Activated naive CD8-positive, alpha-beta T cell treated with anti-CD3 and anti-CD28 coated beads, Interleukin-2, amount 10 ng/mL, durations not matched to agents 7 days and 5 days (primary cell): ENCODE measurements around the gene CACNA2D1. TPM values are rescaled to one million over a fixed set of nuclear protein-coding genes. Genes with fewer than 3 reads are reported as not detected.

Experiments
- ATAC-seq: fragments of 150-1000 bp; cut with Tn5 transposase; one replicate; pipeline ENCODE4 v1.10.0; 2021; ENCODE audit warnings: low read depth, moderate library complexity
- POLR2A ChIA-PET: fragments of 350-600 bp; sonication (Branson Sonifier 250); formaldehyde crosslinking; loops from one replicate; lab custom pipeline; 2021; ENCODE audit warnings: antibody characterized with exemption; lab: Charles Lee
- DNase-seq: peaks from one replicate; pipeline ENCODE4 v3.0.0; 2021
- H3K27ac Mint-ChIP-seq: one replicate; pipeline ENCODE4 v1.8.0; 2022; ENCODE audit warnings: mild to moderate bottlenecking, mixed read lengths
- H3K27me3 Mint-ChIP-seq: one replicate; pipeline ENCODE4 v1.8.0; 2022; ENCODE audit warnings: mild to moderate bottlenecking, moderate library complexity, mixed read lengths
- H3K36me3 Mint-ChIP-seq: one replicate; pipeline ENCODE4 v1.8.0; 2021; ENCODE audit warnings: mild to moderate bottlenecking, mixed read lengths
- H3K4me1 Mint-ChIP-seq: one replicate; pipeline ENCODE4 v1.8.0; 2021; ENCODE audit warnings: mixed read lengths
- H3K4me3 Mint-ChIP-seq: one replicate; pipeline ENCODE4 v1.8.0; 2022; ENCODE audit warnings: mild to moderate bottlenecking, moderate library complexity, mixed read lengths
- H3K9me3 Mint-ChIP-seq: one replicate; pipeline ENCODE4 v1.8.0; 2021; ENCODE audit warnings: mixed read lengths
- total RNA-seq, 2 experiments: library from RNA; stranded (reverse); gene quantifications; one replicate each; pipeline ENCODE4 v1.2.3, GENCODE V29; 2021

CACNA2D1 gene
- total RNA-seq, 2 experiments from 2014 or later: not detected

GRCh38 chr7:82230811-82231581 is 212.6 kb downstream of the CACNA2D1 start:
- POLR2A ChIA-PET: no interaction called here
- ATAC-seq: no peak
- H3K4me3 Mint-ChIP-seq: no peak overlapping the region
- H3K36me3 Mint-ChIP-seq: no peaks in the 10 kb centered on the region
- H3K4me1 Mint-ChIP-seq: no peaks in the 10 kb centered on the region
- DNase-seq: no peak
- H3K27ac Mint-ChIP-seq: no peak overlapping the region
- no peaks in the 10 kb centered on the region for H3K27me3 Mint-ChIP-seq
- H3K9me3 Mint-ChIP-seq: no peaks in the 10 kb centered on the region

- POLR2A ChIA-PET: no interaction called here
- H3K4me3 Mint-ChIP-seq: no peak overlapping the region
- DNase-seq (no peak), ATAC-seq (no peak)
- H3K27ac Mint-ChIP-seq: no peak overlapping the region
- H3K27me3 Mint-ChIP-seq: no peaks in the 10 kb centered on the region
- no peaks in the 10 kb centered on the region for H3K9me3 Mint-ChIP-seq
- no peaks in the 10 kb centered on the region for H3K4me1 Mint-ChIP-seq
- H3K36me3 Mint-ChIP-seq: no peaks in the 10 kb centered on the region
These were observed 214.4 kb downstream of the CACNA2D1 start for GRCh38 chr7:82229164-82229563.

GRCh38 chr7:82226191-82226590 is 217.4 kb downstream of the CACNA2D1 start:
- Mint-ChIP-seq H3K4me3 (no peak overlapping the region), H3K27me3 (no peaks in the 10 kb centered on the region), H3K27ac (no peak overlapping the region), H3K4me1 (no peaks in the 10 kb centered on the region), H3K9me3 (no peaks in the 10 kb centered on the region), H3K36me3 (no peaks in the 10 kb centered on the region)
- ATAC-seq (no peak), DNase-seq (no peak)
- POLR2A ChIA-PET: no interaction called here

- DNase-seq (no peak), ATAC-seq (no peak)
- no peaks in the 10 kb centered on the region for H3K27me3 Mint-ChIP-seq
- no peaks in the 10 kb centered on the region for H3K36me3 Mint-ChIP-seq
- no peaks in the 10 kb centered on the region for H3K9me3 Mint-ChIP-seq
- H3K4me3 Mint-ChIP-seq: no peak overlapping the region
- no peaks in the 10 kb centered on the region for H3K4me1 Mint-ChIP-seq
- POLR2A ChIA-PET: no interaction called here
- no peak overlapping the region for H3K27ac Mint-ChIP-seq
These were observed 219.0 kb downstream of the CACNA2D1 start for GRCh38 chr7:82224529-82224928.

GRCh38 chr7:82223580-82223979 is 220.0 kb downstream of the CACNA2D1 start:
- ATAC-seq (no peak), DNase-seq (no peak)
- Mint-ChIP-seq H3K36me3 (no peaks in the 10 kb centered on the region), H3K27me3 (no peaks in the 10 kb centered on the region), H3K9me3 (no peaks in the 10 kb centered on the region), H3K4me1 (no peaks in the 10 kb centered on the region), H3K4me3 (no peak overlapping the region), H3K27ac (no peak overlapping the region)
- POLR2A ChIA-PET: no interaction called here

GRCh38 chr7:82221152-82221674 is 222.4 kb downstream of the CACNA2D1 start:
- Mint-ChIP-seq H3K4me1 (no peaks in the 10 kb centered on the region), H3K4me3 (no peak overlapping the region), H3K27me3 (no peaks in the 10 kb centered on the region), H3K9me3 (no peaks in the 10 kb centered on the region), H3K36me3 (no peaks in the 10 kb centered on the region), H3K27ac (no peak overlapping the region)
- no peak for DNase-seq
- POLR2A ChIA-PET: no interaction called here
- ATAC-seq: no peak

GRCh38 chr7:82212466-82212865 is 231.1 kb downstream of the CACNA2D1 start:
- Mint-ChIP-seq H3K4me1 (no peaks in the 10 kb centered on the region), H3K27ac (no peak overlapping the region), H3K4me3 (no peak overlapping the region), H3K36me3 (no peaks in the 10 kb centered on the region), H3K9me3 (no peaks in the 10 kb centered on the region), H3K27me3 (no peaks in the 10 kb centered on the region)
- no peak for DNase-seq
- no peak for ATAC-seq
- POLR2A ChIA-PET: no interaction called here

GRCh38 chr7:82211333-82211732 is 232.2 kb downstream of the CACNA2D1 start:
- H3K9me3 Mint-ChIP-seq: no peaks in the 10 kb centered on the region
- no peaks in the 10 kb centered on the region for H3K4me1 Mint-ChIP-seq
- H3K27me3 Mint-ChIP-seq: no peaks in the 10 kb centered on the region
- no peak for DNase-seq
- POLR2A ChIA-PET: no interaction called here
- H3K27ac Mint-ChIP-seq: no peak overlapping the region
- H3K36me3 Mint-ChIP-seq: no peaks in the 10 kb centered on the region
- no peak overlapping the region for H3K4me3 Mint-ChIP-seq
- no peak for ATAC-seq

GRCh38 chr7:82210416-82211184 is 233.0 kb downstream of the CACNA2D1 start:
- POLR2A ChIA-PET: no interaction called here
- Mint-ChIP-seq H3K4me3 (no peak overlapping the region), H3K27ac (no peak overlapping the region), H3K9me3 (no peaks in the 10 kb centered on the region), H3K4me1 (no peaks in the 10 kb centered on the region), H3K27me3 (no peaks in the 10 kb centered on the region), H3K36me3 (no peaks in the 10 kb centered on the region)
- ATAC-seq: no peak
- DNase-seq: no peak

GRCh38 chr7:82209179-82209747 is 234.3 kb downstream of the CACNA2D1 start:
- Mint-ChIP-seq H3K9me3 (no peaks in the 10 kb centered on the region), H3K4me3 (no peak overlapping the region), H3K36me3 (no peaks in the 10 kb centered on the region), H3K27ac (no peak overlapping the region), H3K4me1 (no peaks in the 10 kb centered on the region), H3K27me3 (no peaks in the 10 kb centered on the region)
- no peak for DNase-seq
- no peak for ATAC-seq
- POLR2A ChIA-PET: no interaction called here

GRCh38 chr7:82204694-82205093 is 238.9 kb downstream of the CACNA2D1 start:
- ATAC-seq (no peak), DNase-seq (no peak)
- Mint-ChIP-seq H3K27me3 (no peaks in the 10 kb centered on the region), H3K9me3 (no peaks in the 10 kb centered on the region), H3K36me3 (no peaks in the 10 kb centered on the region), H3K4me3 (no peak overlapping the region), H3K4me1 (no peaks in the 10 kb centered on the region), H3K27ac (no peak overlapping the region)
- POLR2A ChIA-PET: no interaction called here

GRCh38 chr7:82202965-82203364 is 240.6 kb downstream of the CACNA2D1 start:
- H3K36me3 Mint-ChIP-seq: no peaks in the 10 kb centered on the region
- no peaks in the 10 kb centered on the region for H3K27me3 Mint-ChIP-seq
- POLR2A ChIA-PET: no interaction called here
- no peaks in the 10 kb centered on the region for H3K9me3 Mint-ChIP-seq
- ATAC-seq (no peak), DNase-seq (no peak)
- no peaks in the 10 kb centered on the region for H3K4me1 Mint-ChIP-seq
- no peak overlapping the region for H3K4me3 Mint-ChIP-seq
- H3K27ac Mint-ChIP-seq: no peak overlapping the region

- Mint-ChIP-seq H3K36me3 (no peaks in the 10 kb centered on the region), H3K27ac (no peak overlapping the region), H3K4me1 (no peaks in the 10 kb centered on the region), H3K4me3 (no peak overlapping the region), H3K9me3 (no peaks in the 10 kb centered on the region), H3K27me3 (no peaks in the 10 kb centered on the region)
- ATAC-seq: no peak
- DNase-seq: no peak
- POLR2A ChIA-PET: no interaction called here
These were observed 241.5 kb downstream of the CACNA2D1 start for GRCh38 chr7:82202107-82202506.

GRCh38 chr7:82200601-82201000 is 243.0 kb downstream of the CACNA2D1 start:
- H3K4me3 Mint-ChIP-seq: no peak overlapping the region
- H3K4me1 Mint-ChIP-seq: no peaks in the 10 kb centered on the region
- H3K27me3 Mint-ChIP-seq: no peaks in the 10 kb centered on the region
- POLR2A ChIA-PET: no interaction called here
- H3K27ac Mint-ChIP-seq: no peak overlapping the region
- DNase-seq (no peak), ATAC-seq (no peak)
- no peaks in the 10 kb centered on the region for H3K36me3 Mint-ChIP-seq
- no peaks in the 10 kb centered on the region for H3K9me3 Mint-ChIP-seq
